IMR-90 (cell line): ENCODE results near the gene KCNQ5. TPM values are rescaled to one million over a fixed set of nuclear protein-coding genes. Genes with fewer than 3 reads are reported as not detected.

ENCODE experiments used
- ATAC-seq: fragments of 200-7000 bp; cut with Tn5 transposase; 2 replicates; pipeline ENCODE4 v1.9.1; 2020; ENCODE audit warnings: low read depth, mild to moderate bottlenecking, moderate library complexity
- BruUV-seq: library from RNA; stranded (reverse); fragments of 400-500 nt; replicated peaks from 2 replicates; lab custom pipeline; 2021; lab: Mats Ljungman, UMichigan
- CTCF ChIA-PET: fragments of 300-600 bp; formaldehyde crosslinking; extraction: SDS; loops from one replicate; lab custom pipeline; 2021; ENCODE audit warnings: antibody characterized with exemption; lab: Yijun Ruan, JAX
- POLR2A ChIA-PET: fragments of 300-600 bp; sonication (Branson Sonifier 250); formaldehyde crosslinking; loops from one replicate; lab custom pipeline; 2022; ENCODE audit warnings: antibody characterized with exemption; ENCODE audit not compliant: unreplicated experiment; lab: Charles Lee
- DNase-seq: peaks from one replicate; pipeline ENCODE4 v3.0.0; 2013
- H2AFZ ChIP-seq: replicated peaks from 2 replicates; pipeline ENCODE3; 2013; ENCODE audit warnings: low read length, mild to moderate bottlenecking; ENCODE audit not compliant: poor library complexity
- H2AK5ac ChIP-seq: 2 replicates; pipeline ENCODE4 v1.6.1; 2013; ENCODE audit warnings: low read depth, low read length, inconsistent platforms
- H2AK9ac ChIP-seq: replicated peaks from 2 replicates; pipeline ENCODE3; 2013; ENCODE audit warnings: mild to moderate bottlenecking, low read depth, low read length, moderate library complexity; ENCODE audit not compliant: poor library complexity
- H2BK120ac ChIP-seq: 2 replicates; pipeline ENCODE4 v1.6.1; 2013; ENCODE audit warnings: low read depth, low read length, inconsistent platforms
- H2BK15ac ChIP-seq: 3 replicates; pipeline ENCODE4 v1.6.1; 2013; ENCODE audit warnings: low read depth, low read length, inconsistent platforms
- H2BK20ac ChIP-seq: 2 replicates; pipeline ENCODE4 v1.6.1; 2013; ENCODE audit warnings: low read depth, mild to moderate bottlenecking, inconsistent platforms, low read length, moderate library complexity
- H2BK5ac ChIP-seq: 2 replicates; pipeline ENCODE4 v1.6.1; 2013; ENCODE audit warnings: mild to moderate bottlenecking, low read depth, low read length, inconsistent platforms; ENCODE audit not compliant: poor library complexity, severe bottlenecking
- H3K14ac ChIP-seq: replicated peaks from 2 replicates; pipeline ENCODE4 v1.6.1; 2013; ENCODE audit warnings: low read depth, low read length, inconsistent platforms
- H3K18ac ChIP-seq: 2 replicates; pipeline ENCODE4 v1.6.1; 2013; ENCODE audit warnings: low read depth, low read length, control low read depth
- H3K23ac ChIP-seq: 2 replicates; pipeline ENCODE4 v1.6.1; 2013; ENCODE audit warnings: low read depth, low read length, inconsistent platforms
- H3K27ac ChIP-seq: 2 replicates; pipeline ENCODE4 v1.5.1; 2013; ENCODE audit warnings: mild to moderate bottlenecking, control low read depth, low read length; ENCODE audit not compliant: insufficient read depth
- H3K27me3 ChIP-seq: 2 replicates; pipeline ENCODE4 v1.6.1; 2013; ENCODE audit warnings: low read length; ENCODE audit not compliant: control insufficient read depth, insufficient read depth
- H3K36me3 ChIP-seq: 2 replicates; pipeline ENCODE4 v1.6.1; 2013; ENCODE audit warnings: low read length, mixed read lengths; ENCODE audit not compliant: control insufficient read depth, insufficient read depth
- H3K4ac ChIP-seq: 2 replicates; pipeline ENCODE4 v1.6.1; 2013; ENCODE audit warnings: low read depth, low read length, inconsistent platforms
- H3K4me1 ChIP-seq: 2 replicates; pipeline ENCODE4 v1.6.1; 2013; ENCODE audit warnings: low read length, mixed read lengths; ENCODE audit not compliant: control insufficient read depth, insufficient read depth
- H3K4me2 ChIP-seq: 2 replicates; pipeline ENCODE4 v1.6.1; 2013; ENCODE audit warnings: low read depth, mild to moderate bottlenecking, control low read depth, low read length, moderate library complexity
- H3K4me3 ChIP-seq: 2 replicates; pipeline ENCODE4 v1.5.1; 2013; ENCODE audit warnings: low read depth, mild to moderate bottlenecking, control low read depth, low read length, moderate library complexity; ENCODE audit not compliant: insufficient read depth
- H3K56ac ChIP-seq: 2 replicates; pipeline ENCODE4 v1.6.1; 2013; ENCODE audit warnings: low read length, inconsistent platforms; ENCODE audit not compliant: insufficient read depth; ENCODE audit errors: extremely low read depth
- H3K79me1 ChIP-seq, 2 experiments: 2 replicates each; pipeline ENCODE4 v1.6.1; 2013; ENCODE audit warnings: low read length in 2 of 2, inconsistent platforms in 1 of 2, low read depth in 1 of 2
- H3K9ac ChIP-seq: 2 replicates; pipeline ENCODE4 v1.6.1; 2013; ENCODE audit warnings: low read depth, low read length, control low read depth
- H3K9me1 ChIP-seq: 2 replicates; pipeline ENCODE4 v1.6.1; 2013; ENCODE audit warnings: low read length, inconsistent platforms; ENCODE audit not compliant: insufficient read depth
- H3K9me3 ChIP-seq: 2 replicates; pipeline ENCODE4 v1.6.1; 2013; ENCODE audit warnings: low read length; ENCODE audit not compliant: control insufficient read depth, insufficient read depth
- H4K20me1 ChIP-seq: 2 replicates; pipeline ENCODE4 v1.6.1; 2013; ENCODE audit warnings: low read length, inconsistent platforms; ENCODE audit not compliant: insufficient read depth
- H4K5ac ChIP-seq: 2 replicates; pipeline ENCODE4 v1.6.1; 2013; ENCODE audit warnings: mild to moderate bottlenecking, low read depth, low read length, control low read depth
- H4K8ac ChIP-seq, 2 experiments: 2 replicates each; pipeline ENCODE4 v1.6.1; 2013; ENCODE audit warnings: low read depth in 2 of 2, low read length in 2 of 2, control low read depth in 1 of 2, inconsistent platforms in 1 of 2
- H4K91ac ChIP-seq: 2 replicates; pipeline ENCODE4 v1.6.1; 2013; ENCODE audit warnings: low read depth, low read length, inconsistent platforms; ENCODE audit not compliant: insufficient read depth
- BHLHE40 ChIP-seq: fragments of 150-350 bp; IDR thresholded peaks from 2 replicates; pipeline ENCODE4 v1.6.1; 2016; ENCODE audit warnings: mild to moderate bottlenecking, low read depth, low read length
- CHD1 ChIP-seq: IDR thresholded peaks from 2 replicates; pipeline ENCODE4 v1.6.1; 2012; ENCODE audit warnings: low read depth, low read length, improper control_type of control experiment
- POLR2A ChIP-seq: IDR thresholded peaks from 2 replicates; pipeline ENCODE4 v1.6.1; 2012; ENCODE audit warnings: mild to moderate bottlenecking, low read depth, low read length
- RAD21 ChIP-seq: IDR thresholded peaks from 2 replicates; pipeline ENCODE4 v1.6.1; 2012; ENCODE audit warnings: low read length, improper control_type of control experiment
- RFX5 ChIP-seq: IDR thresholded peaks from 2 replicates; pipeline ENCODE4 v1.8.0; 2012; ENCODE audit warnings: low read depth, mild to moderate bottlenecking, low read length, moderate library complexity
- SMC3 ChIP-seq: fragments of 150-350 bp; IDR thresholded peaks from 2 replicates; pipeline ENCODE4 v1.6.1; 2016; ENCODE audit warnings: low read depth, mild to moderate bottlenecking, antibody characterized with exemption, low read length, moderate library complexity
- dilution Hi-C: fragments of 300-500 bp; cut with HindIII; formaldehyde crosslinking; loops from one replicate; pipeline ENCODE4 v1.14.3; 2018; ENCODE audit warnings: low sequenced_read_pairs; ENCODE audit not compliant: unreplicated experiment
- in situ Hi-C: fragments of 300-500 bp; cut with MboI; formaldehyde crosslinking; loops from 3 replicates; pipeline ENCODE4 v1.14.3; 2019; ENCODE audit warnings: low sequenced_read_pairs, inconsistent platforms, mixed read lengths
- intact Hi-C: fragments of 100-400 bp; cut with micrococcal nuclease; formaldehyde crosslinking; loops from 2 replicates; pipeline ENCODE4 v1.10.0; 2022
- polyA plus RNA-seq, 3 experiments: library from polyadenylated mRNA; depleted of rRNA; stranded (reverse); fragments of >200 nt; gene quantifications; 2 replicates each; pipeline ENCODE4 v1.2.3, GENCODE V29; 2012; ENCODE audit warnings: low replicate concordance in 1 of 3
- total RNA-seq: library from RNA; depleted of rRNA; stranded (reverse); fragments of >200 nt; gene quantifications from 2 replicates; pipeline ENCODE4 v1.2.3, GENCODE V29; 2012
- TF ChIP-seq, protein P1 (sequence below): conservative IDR thresholded peaks from 2 replicates; pipeline ENCODE4 v1.5.1; 2012; ENCODE audit warnings: mild to moderate bottlenecking, low read depth, low read length, improper control_type of control experiment

The KCNQ5 gene
- total and polyA plus RNA-seq, 2 of the 4 experiments (the other 2 are of a cell fraction) = 0.75 to 1.3 TPM

DNA sequence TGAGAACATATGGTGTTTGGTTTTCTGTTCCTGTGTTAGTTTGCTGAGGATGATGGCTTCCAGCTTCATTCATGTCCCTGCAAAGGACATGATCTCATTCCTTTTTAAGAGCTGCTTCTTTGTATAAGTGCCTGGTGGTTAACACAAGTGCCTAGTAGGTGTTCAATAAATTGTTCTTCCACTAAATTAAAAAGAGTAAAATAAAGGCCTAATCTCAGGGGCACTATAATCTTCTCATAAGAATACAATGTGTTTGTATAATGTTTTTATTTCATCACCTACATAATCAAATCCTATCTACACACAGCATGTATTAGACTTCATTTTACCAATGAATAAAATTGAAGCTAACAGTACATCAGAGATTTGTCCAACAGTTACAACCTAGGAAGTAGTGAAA, 350.7 kb downstream of the KCNQ5 start:
- H3K18ac ChIP-seq = no peak overlapping the region
- H4K91ac ChIP-seq = no peak overlapping the region
- H3K4ac ChIP-seq = no peak overlapping the region
- in situ Hi-C loops = no loop called here
- H3K4me2 ChIP-seq = no peak overlapping the region
- BruUV-seq = no TSS peak
- ChIA-PET CTCF (no interaction called here), POLR2A (no interaction called here)
- no peak overlapping the region for H3K14ac ChIP-seq
- no peak overlapping the region for H2BK120ac ChIP-seq
- no peak overlapping the region for H3K9ac ChIP-seq
- no peak overlapping the region for H3K27ac ChIP-seq
- H3K36me3 ChIP-seq = no peaks in the 10 kb centered on the region
- no peak overlapping the region for H2BK15ac ChIP-seq
- no peak overlapping the region for H3K56ac ChIP-seq
- no peak overlapping the region for H2BK20ac ChIP-seq
- H2AK9ac ChIP-seq = no peak overlapping the region
- H2AK5ac ChIP-seq = no peak overlapping the region
- H2BK5ac ChIP-seq = no peak overlapping the region
- no peak for ATAC-seq
- H3K9me1 ChIP-seq = no peaks in the 10 kb centered on the region; the same call in 1 of the 2 replicates
- intact Hi-C loops = no loop called here
- H3K4me3 ChIP-seq = no peak overlapping the region
- no peaks in the 10 kb centered on the region for H3K9me3 ChIP-seq
- no peak for DNase-seq
- H4K5ac ChIP-seq = no peak overlapping the region
- H4K20me1 ChIP-seq = no peaks in the 10 kb centered on the region
- dilution Hi-C loops = no loop called here
- H2AFZ ChIP-seq = no peak overlapping the region
- no peak overlapping the region for H3K23ac ChIP-seq
- H3K27me3 ChIP-seq = no peaks in the 10 kb centered on the region
- H3K79me1 ChIP-seq = no peaks in the 10 kb centered on the region
- no peak for TF ChIP-seq CHD1
- no peak for TF ChIP-seq BHLHE40
- TF ChIP-seq, protein P1, sequence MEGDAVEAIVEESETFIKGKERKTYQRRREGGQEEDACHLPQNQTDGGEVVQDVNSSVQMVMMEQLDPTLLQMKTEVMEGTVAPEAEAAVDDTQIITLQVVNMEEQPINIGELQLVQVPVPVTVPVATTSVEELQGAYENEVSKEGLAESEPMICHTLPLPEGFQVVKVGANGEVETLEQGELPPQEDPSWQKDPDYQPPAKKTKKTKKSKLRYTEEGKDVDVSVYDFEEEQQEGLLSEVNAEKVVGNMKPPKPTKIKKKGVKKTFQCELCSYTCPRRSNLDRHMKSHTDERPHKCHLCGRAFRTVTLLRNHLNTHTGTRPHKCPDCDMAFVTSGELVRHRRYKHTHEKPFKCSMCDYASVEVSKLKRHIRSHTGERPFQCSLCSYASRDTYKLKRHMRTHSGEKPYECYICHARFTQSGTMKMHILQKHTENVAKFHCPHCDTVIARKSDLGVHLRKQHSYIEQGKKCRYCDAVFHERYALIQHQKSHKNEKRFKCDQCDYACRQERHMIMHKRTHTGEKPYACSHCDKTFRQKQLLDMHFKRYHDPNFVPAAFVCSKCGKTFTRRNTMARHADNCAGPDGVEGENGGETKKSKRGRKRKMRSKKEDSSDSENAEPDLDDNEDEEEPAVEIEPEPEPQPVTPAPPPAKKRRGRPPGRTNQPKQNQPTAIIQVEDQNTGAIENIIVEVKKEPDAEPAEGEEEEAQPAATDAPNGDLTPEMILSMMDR = no peak
- TF ChIP-seq RAD21 = no peak
- no peak for TF ChIP-seq RFX5
- no peak for TF ChIP-seq SMC3
- no peak for TF ChIP-seq POLR2A
- peaks cover 5% of the 10 kb centered on the region for H3K4me1 ChIP-seq
- H4K8ac ChIP-seq = no peak overlapping the region
